A549 (cell line): ENCODE data around the gene MYO1C. TPM values are rescaled to one million over a fixed set of nuclear protein-coding genes. Genes with fewer than 3 reads are reported as not detected.

Experiments used
- ATAC-seq, 2 experiments: fragments of 200-7000 bp in 1 of 2; fragments of >200 bp in 1 of 2; cut with Nextera tagmentation in 1 of 2; cut with Tn5 transposase in 1 of 2; 3 replicates each; pipeline versions ENCODE4 v1.8.0 to v1.9.1; 2018 to 2020; ENCODE audit warnings: mild to moderate bottlenecking in 1 of 2, moderate library complexity in 1 of 2
- CTCF ChIA-PET: fragments of 300-600 bp; sonication (Branson Sonifier 250); formaldehyde crosslinking; extraction: SDS; loops from one replicate; lab custom pipeline; 2021; ENCODE audit warnings: antibody characterized with exemption, inconsistent platforms; lab: Yijun Ruan, JAX
- POLR2A ChIA-PET: fragments of 350-600 bp; formaldehyde crosslinking; extraction: SDS; loops from one replicate; lab custom pipeline; 2021; ENCODE audit warnings: antibody characterized with exemption, inconsistent platforms; lab: Yijun Ruan, JAX
- DNase-seq, 2 experiments: peaks; one replicate each; pipeline versions ENCODE4 v3.0.0 to v3.0.0-alpha.2; 2011 to 2016; ENCODE audit warnings: low read depth in 1 of 2, low spot score in 1 of 2
- FAIRE-seq: peaks from 2 replicates; lab custom pipeline; 2011; peaks lifted over from hg19 to GRCh38; lab: Jason Lieb, UNC
- H3K27ac ChIP-seq, 2 experiments: fragments of >200 bp; sonication (Bioruptor Twin); formaldehyde crosslinking; 3 replicates each; pipeline ENCODE4 v1.5.1; 2016 to 2017
- H3K4me1 ChIP-seq: fragments of >200 bp; sonication (Bioruptor Twin); formaldehyde crosslinking; 3 replicates; pipeline ENCODE4 v1.6.1; 2016
- H3K4me2 ChIP-seq: fragments of >200 bp; sonication (Bioruptor Twin); formaldehyde crosslinking; 3 replicates; pipeline ENCODE4 v1.6.1; 2016
- H3K4me3 ChIP-seq: fragments of >200 bp; sonication (Bioruptor Twin); formaldehyde crosslinking; 3 replicates; pipeline ENCODE4 v1.5.1; 2016
- H3K9me3 ChIP-seq: fragments of >200 bp; sonication (Bioruptor Twin); formaldehyde crosslinking; 3 replicates; pipeline ENCODE4 v1.6.1; 2016
- CHD2 ChIP-seq: fragments of 150-350 bp; IDR thresholded peaks from 2 replicates; pipeline ENCODE4 v1.6.1; 2014; ENCODE audit warnings: low read length; ENCODE audit not compliant: partially characterized antibody
- FOXS1 ChIP-seq: fragments of 250-450 bp; sonication (Bioruptor Pico); IDR thresholded peaks from 2 replicates; pipeline ENCODE4 v1.5.0; 2020; ENCODE audit warnings: mild to moderate bottlenecking, moderate library complexity
- HDAC2 ChIP-seq: fragments of 200-600 bp; sonication (generic); IDR thresholded peaks from 2 replicates; pipeline ENCODE4 v1.6.1; 2016
- HMGXB4 ChIP-seq: fragments of 250-450 bp; sonication (Bioruptor Pico); IDR thresholded peaks from 2 replicates; pipeline ENCODE4 v1.5.0; 2021; ENCODE audit warnings: mild to moderate bottlenecking, moderate library complexity, borderline replicate concordance
- HOXA7 ChIP-seq: fragments of 250-450 bp; sonication (Bioruptor Pico); IDR thresholded peaks from 2 replicates; pipeline ENCODE4 v1.5.0; 2020; ENCODE audit warnings: mild to moderate bottlenecking, moderate library complexity
- HOXB13 ChIP-seq: fragments of 250-450 bp; sonication (Bioruptor Pico); IDR thresholded peaks from 2 replicates; pipeline ENCODE4 v1.5.0; 2020; ENCODE audit warnings: low read depth, mild to moderate bottlenecking, moderate library complexity
- JUN ChIP-seq, 2 experiments: fragments of >200 bp; sonication (Bioruptor Twin); formaldehyde crosslinking; IDR thresholded peaks; 2 replicates in 1 of 2; 3 replicates in 1 of 2; pipeline ENCODE4 v1.6.1; 2016 to 2017
- JUNB ChIP-seq: fragments of >200 bp; sonication (Bioruptor Twin); formaldehyde crosslinking; IDR thresholded peaks from 2 replicates; pipeline ENCODE4 v1.6.1; 2016
- KDM1A ChIP-seq: fragments of 200-600 bp; sonication (generic); IDR thresholded peaks from 2 replicates; pipeline ENCODE4 v1.6.1; 2016; ENCODE audit warnings: low read depth, mild to moderate bottlenecking
- MAZ ChIP-seq: fragments of 150-350 bp; IDR thresholded peaks from 2 replicates; pipeline ENCODE4 v1.6.1; 2014; ENCODE audit warnings: antibody characterized with exemption, low read depth, low read length, borderline replicate concordance
- NFE2L2 ChIP-seq: fragments of 150-350 bp; conservative IDR thresholded peaks from 2 replicates; pipeline ENCODE4 v1.6.1; 2014; ENCODE audit warnings: low read length
- NR3C1 ChIP-seq: fragments of >200 bp; sonication (Bioruptor Twin); formaldehyde crosslinking; IDR thresholded peaks from 3 replicates; pipeline ENCODE4 v1.6.1; 2017
- PHF8 ChIP-seq: fragments of 200-600 bp; sonication (generic); IDR thresholded peaks from 2 replicates; pipeline ENCODE4 v1.6.1; 2016; ENCODE audit warnings: low read depth, mild to moderate bottlenecking, antibody characterized with exemption, moderate library complexity, borderline replicate concordance
- POLR2A ChIP-seq: IDR thresholded peaks from 2 replicates; pipeline ENCODE4 v1.6.1; 2012; ENCODE audit warnings: mild to moderate bottlenecking, low read length
- RCOR1 ChIP-seq: fragments of 150-350 bp; IDR thresholded peaks from 2 replicates; pipeline ENCODE4 v1.6.1; 2014; ENCODE audit warnings: antibody characterized with exemption, low read length, low read depth
- SMC3 ChIP-seq: fragments of >200 bp; sonication (Bioruptor Twin); formaldehyde crosslinking; IDR thresholded peaks from 3 replicates; pipeline ENCODE4 v1.6.1; 2018; ENCODE audit warnings: inconsistent platforms
- TP53 ChIP-seq: fragments of 250-450 bp; sonication (Bioruptor Pico); IDR thresholded peaks from 2 replicates; pipeline ENCODE4 v1.5.0; 2021; ENCODE audit warnings: mild to moderate bottlenecking, moderate library complexity
- USF2 ChIP-seq: fragments of 450-650 bp; IDR thresholded peaks from 2 replicates; pipeline ENCODE4 v1.6.1; 2014; ENCODE audit warnings: antibody characterized with exemption
- WGBS: methylation state at CpG from one replicate; pipeline ENCODE4 v1.1.6; 2017; ENCODE audit errors: missing lambda C conversion rate; 5-methylcytosine and 5-hydroxymethylcytosine counted together
- polyA plus RNA-seq, 4 experiments: library from polyadenylated mRNA; depleted of rRNA in 3 of 4; stranded (reverse); fragments of >200 nt; fragmentation: RNase III in 1 of 4; extraction: RNeasy Plus Mini Kit Qiagen cat#74134 plus additional on column Dnase treatment in 1 of 4; gene quantifications; 2 replicates in 3 of 4; 3 replicates in 1 of 4; pipeline ENCODE4 v1.2.3, GENCODE V29; 2011 to 2017

Gene MYO1C
- polyA plus RNA-seq, 2 of the 4 experiments (the other 2 are of a cell fraction), result 101 to 123 TPM

GRCh38 chr17:1503699-1504098, 11.2 kb upstream of the MYO1C start:
- H3K4me2 ChIP-seq, result no peak overlapping the region
- H3K4me1 ChIP-seq, result no peaks in the 10 kb centered on the region
- TF ChIP-seq FOXS1 (CRISPR knock-in tag) (no peak), SMC3 (no peak), MAZ (no peak), HOXA7 (no peak)
- TF ChIP-seq, all 56 proteins: peak for 0
- Histone ChIP-seq H3K9me3 (no peaks in the 10 kb centered on the region), H3K27ac (no peak overlapping the region), H3K4me3 (no peak overlapping the region)
- 90% methylated on average over 10 of the region's 10 CpGs for WGBS
- CTCF ChIA-PET, result interaction anchor here (0.6 to 5.4 kb wide), 4 partner anchors 11 to 143 kb away, joined by 3 to 49 read pairs (median 6); partner anchors contain the start of genes INPP5K and MYO1C
- ATAC-seq (no peak), DNase-seq (no peak), FAIRE-seq (no peak)
- POLR2A ChIA-PET, result interaction anchor here (4.1 kb wide), 1 partner anchor 13 kb away, joined by 19 read pairs; the partner anchor contains the start of gene INPP5K

- TF ChIP-seq NFE2L2, result no peak
- no peak for TF ChIP-seq POLR2A
- no peak for TF ChIP-seq TP53 (CRISPR knock-in tag)
- no peak for TF ChIP-seq JUNB
- DNase-seq, result no peak
- no peaks in the 10 kb centered on the region for H3K9me3 ChIP-seq
- CTCF ChIA-PET, result interaction anchor here (2.0 to 7.0 kb wide), 3 partner anchors 10 to 16 kb away, joined by 8 to 68 read pairs (median 10); partner anchors contain the start of gene INPP5K
- no peaks in the 10 kb centered on the region for H3K4me1 ChIP-seq
- no peak for ATAC-seq
- no peak overlapping the region for H3K4me2 ChIP-seq
- 86% methylated on average over 9 of the region's 9 CpGs for WGBS
- H3K27ac ChIP-seq, result no peak overlapping the region
- POLR2A ChIA-PET, result interaction anchor here (1.3 kb wide), 1 partner anchor 18 kb away, joined by 10 read pairs; the partner anchor contains the start of gene INPP5K
- H3K4me3 ChIP-seq, result no peak overlapping the region
- no peak for FAIRE-seq
These were observed 6.4 kb upstream of the MYO1C start for GRCh38 chr17:1498869-1499268.

GRCh38 chr17:1498233-1498632, 5.7 kb upstream of the MYO1C start:
- POLR2A ChIA-PET, result no interaction called here
- WGBS, result 94% methylated on average over 2 of the region's 2 CpGs
- no peak overlapping the region for H3K27ac ChIP-seq
- H3K4me1 ChIP-seq, result no peaks in the 10 kb centered on the region
- no peak overlapping the region for H3K4me2 ChIP-seq
- ATAC-seq, result no peak
- CTCF ChIA-PET, result interaction anchor here (0.7 to 7.0 kb wide), 9 partner anchors 8 to 222 kb away, joined by 3 to 68 read pairs (median 4); partner anchors contain the start of gene INPP5K
- H3K4me3 ChIP-seq, result no peak overlapping the region
- no peak for TF ChIP-seq MAZ
- TF ChIP-seq RCOR1, result no peak
- TF ChIP-seq HOXB13, result no peak
- no peak for TF ChIP-seq KDM1A
- TF ChIP-seq, all 56 proteins: peak for 0
- DNase-seq, result no peak
- H3K9me3 ChIP-seq, result no peaks in the 10 kb centered on the region
- no peak for FAIRE-seq

- ChIA-PET POLR2A (no interaction called here), CTCF (interaction anchor here (0.7 to 7.0 kb wide), 10 partner anchors 8 to 221 kb away, joined by 3 to 68 read pairs (median 4); partner anchors contain the start of gene INPP5K)
- H3K4me3 ChIP-seq, result no peak overlapping the region
- H3K9me3 ChIP-seq, result no peaks in the 10 kb centered on the region
- H3K4me2 ChIP-seq, result no peak overlapping the region
- H3K4me1 ChIP-seq, result no peaks in the 10 kb centered on the region; the same call in 2 of the 3 replicates
- no peak for DNase-seq
- H3K27ac ChIP-seq, result no peak overlapping the region
- no peak for TF ChIP-seq JUNB
- no peak for TF ChIP-seq JUN (IDR thresholded peaks at IDR 0.05)
- no peak for TF ChIP-seq HMGXB4 (CRISPR knock-in tag)
- no peak for TF ChIP-seq NR3C1
- no peak for TF ChIP-seq HDAC2
- TF ChIP-seq RCOR1, result no peak
- no peak for TF ChIP-seq USF2
- TF ChIP-seq CHD2, result no peak
- TF ChIP-seq PHF8, result no peak
- WGBS, result 93% methylated on average over 15 of the region's 15 CpGs
- ATAC-seq, result no peak
- no peak for FAIRE-seq
These were observed 5.3 kb upstream of the MYO1C start for GRCh38 chr17:1497831-1498230.
